22Rv1 (cell line): ENCODE results near the gene NOPCHAP1.

Experiments
- H3K27ac ChIP-seq: fragments of 450-650 bp; 2 replicates; pipeline ENCODE4 v1.5.1; 2017
- ZFX ChIP-seq: fragments of 450-650 bp; IDR thresholded peaks from 2 replicates; pipeline ENCODE4 v1.6.1; 2017; ENCODE audit warnings: antibody characterized with exemption, borderline replicate concordance
- TF ChIP-seq, protein P1 (sequence below): fragments of 450-650 bp; IDR thresholded peaks from 2 replicates; pipeline ENCODE4 v1.5.1; 2017; ENCODE audit warnings: mild to moderate bottlenecking

NOPCHAP1 gene

DNA sequence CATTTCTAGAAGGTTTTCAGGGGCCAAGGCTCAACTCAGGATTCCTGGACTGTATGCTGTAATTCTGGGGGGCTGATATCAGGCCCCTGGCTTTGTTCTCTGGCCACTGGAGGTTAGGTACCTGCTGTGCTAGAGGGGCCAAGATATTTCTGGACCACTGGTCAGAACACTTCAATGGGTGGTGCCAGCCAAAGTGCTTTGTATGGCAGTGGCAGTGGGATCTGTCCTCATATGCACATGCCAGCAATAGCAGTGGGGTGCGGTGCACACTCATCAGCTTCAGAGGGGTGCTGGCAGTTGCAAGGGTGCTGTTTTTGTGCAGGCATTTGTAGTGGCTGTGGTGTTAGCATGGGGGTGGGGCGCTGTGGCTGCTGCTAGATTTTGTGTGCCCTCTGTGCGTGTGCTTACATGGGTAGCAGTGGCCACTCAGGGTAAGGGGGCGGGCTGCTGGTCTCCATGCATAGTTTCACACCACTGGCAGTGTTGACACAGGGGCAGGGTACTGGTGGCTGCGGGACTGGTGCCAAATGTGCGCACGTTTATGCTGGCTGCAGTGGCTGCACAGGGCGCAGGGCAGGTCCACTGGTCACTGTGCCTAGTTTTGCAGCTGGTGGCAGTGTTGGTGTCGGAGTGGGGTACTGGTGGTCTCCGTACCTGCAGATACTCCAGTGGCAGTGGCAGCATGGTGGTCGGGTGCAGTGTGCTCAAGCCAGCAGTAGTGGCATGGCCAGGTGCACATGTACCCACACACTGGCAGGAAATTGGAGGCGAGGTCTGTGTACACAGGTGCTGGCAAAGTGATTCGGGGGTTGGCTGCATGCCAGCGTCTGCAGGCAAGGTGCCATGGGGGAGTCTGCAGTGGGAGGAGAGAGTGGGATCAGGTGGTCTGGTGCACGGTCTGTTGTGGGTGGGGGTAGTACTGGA, 12.6 kb downstream of the NOPCHAP1 start:
- TF ChIP-seq, protein P1, sequence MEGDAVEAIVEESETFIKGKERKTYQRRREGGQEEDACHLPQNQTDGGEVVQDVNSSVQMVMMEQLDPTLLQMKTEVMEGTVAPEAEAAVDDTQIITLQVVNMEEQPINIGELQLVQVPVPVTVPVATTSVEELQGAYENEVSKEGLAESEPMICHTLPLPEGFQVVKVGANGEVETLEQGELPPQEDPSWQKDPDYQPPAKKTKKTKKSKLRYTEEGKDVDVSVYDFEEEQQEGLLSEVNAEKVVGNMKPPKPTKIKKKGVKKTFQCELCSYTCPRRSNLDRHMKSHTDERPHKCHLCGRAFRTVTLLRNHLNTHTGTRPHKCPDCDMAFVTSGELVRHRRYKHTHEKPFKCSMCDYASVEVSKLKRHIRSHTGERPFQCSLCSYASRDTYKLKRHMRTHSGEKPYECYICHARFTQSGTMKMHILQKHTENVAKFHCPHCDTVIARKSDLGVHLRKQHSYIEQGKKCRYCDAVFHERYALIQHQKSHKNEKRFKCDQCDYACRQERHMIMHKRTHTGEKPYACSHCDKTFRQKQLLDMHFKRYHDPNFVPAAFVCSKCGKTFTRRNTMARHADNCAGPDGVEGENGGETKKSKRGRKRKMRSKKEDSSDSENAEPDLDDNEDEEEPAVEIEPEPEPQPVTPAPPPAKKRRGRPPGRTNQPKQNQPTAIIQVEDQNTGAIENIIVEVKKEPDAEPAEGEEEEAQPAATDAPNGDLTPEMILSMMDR = no peak
- no peak for TF ChIP-seq ZFX
- no peak overlapping the region for H3K27ac ChIP-seq

DNA sequence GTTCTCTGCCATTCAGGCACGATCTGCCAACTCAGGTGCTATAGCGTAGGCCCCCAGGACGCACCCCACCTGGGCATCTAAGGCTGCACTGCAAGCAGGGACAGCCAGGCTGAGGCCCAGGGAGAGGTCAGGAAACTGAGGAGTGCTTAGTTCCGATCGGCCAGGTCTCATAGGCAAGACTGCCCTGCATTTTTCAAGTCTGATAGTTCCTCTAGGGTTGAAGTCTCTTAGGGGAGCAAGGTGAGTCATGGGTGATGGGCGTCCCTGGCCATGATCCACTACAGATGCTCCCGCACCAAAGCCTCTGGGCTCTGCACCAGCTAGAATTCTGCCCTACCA, 13.2 kb downstream of the NOPCHAP1 start:
- H3K27ac ChIP-seq = no peak overlapping the region

DNA sequence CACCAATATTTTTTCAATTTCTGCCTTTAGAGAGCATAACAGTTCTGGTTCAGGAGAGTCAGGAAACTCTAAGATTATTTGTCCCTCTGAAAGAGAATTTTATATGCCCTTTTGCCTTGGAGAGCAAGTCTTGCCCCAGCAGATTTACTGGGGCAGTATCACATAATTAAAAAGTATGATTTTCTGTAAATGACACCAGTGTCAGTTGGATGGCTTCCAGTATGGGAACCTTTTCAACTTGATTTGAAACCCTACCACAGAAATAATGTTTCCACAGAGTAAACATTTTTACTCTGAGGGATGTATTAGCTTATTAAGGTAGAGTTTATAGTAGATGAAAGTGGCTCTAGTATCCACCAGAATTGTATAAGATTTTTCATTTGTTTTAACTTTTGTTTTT, 15.4 kb downstream of the NOPCHAP1 start:
- TF ChIP-seq ZFX = no peak
- TF ChIP-seq, protein P1 = no peak
- H3K27ac ChIP-seq = no peak overlapping the region

More for the DNA sequence above, 13.2 kb downstream of the NOPCHAP1 start:
- TF ChIP-seq, protein P1 = no peak
- TF ChIP-seq ZFX = no peak

DNA sequence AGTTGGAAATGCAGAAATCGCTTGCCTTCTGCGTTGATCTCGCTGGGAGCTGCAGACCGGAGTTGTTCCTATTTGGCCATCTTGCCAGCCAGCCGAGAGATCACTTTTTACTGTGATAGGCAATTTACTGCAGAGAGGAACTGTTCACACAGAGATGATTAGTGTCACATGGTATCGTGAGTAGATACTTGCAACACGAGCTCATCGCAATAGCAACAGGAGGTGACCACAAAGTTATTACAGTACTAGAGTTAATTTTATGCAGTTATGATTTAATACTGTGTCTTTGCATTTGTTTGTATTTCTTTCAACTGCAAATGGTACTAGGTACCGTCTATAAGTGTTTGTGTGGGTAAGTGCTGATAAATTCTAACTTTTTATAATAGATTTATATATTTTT, 27.8 kb downstream of the NOPCHAP1 start:
- TF ChIP-seq ZFX = no peak
- TF ChIP-seq, protein P1 = no peak
- no peak overlapping the region for H3K27ac ChIP-seq

DNA sequence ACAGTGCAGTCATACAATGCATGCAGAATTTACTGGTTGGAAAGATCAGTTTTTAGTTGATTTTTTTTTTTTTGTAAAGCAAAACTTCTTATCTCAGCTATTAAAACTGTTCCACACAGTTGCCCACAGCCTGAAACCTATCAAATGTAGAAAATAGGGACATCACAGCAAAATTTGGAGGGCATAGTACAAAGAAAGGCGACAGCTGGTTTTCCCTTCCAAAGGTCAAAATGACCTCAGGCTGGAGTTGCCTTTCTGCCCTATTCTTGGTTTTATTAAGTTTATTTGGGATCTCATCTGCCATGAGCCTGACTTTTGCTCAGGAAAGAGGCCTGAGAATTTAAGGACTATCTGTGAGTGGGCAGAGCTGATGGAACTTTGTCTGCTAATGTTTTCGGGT, 28.5 kb downstream of the NOPCHAP1 start:
- no peak overlapping the region for H3K27ac ChIP-seq
- no peak for TF ChIP-seq ZFX
- TF ChIP-seq, protein P1 = no peak

- H3K27ac ChIP-seq = no peak overlapping the region
- TF ChIP-seq, protein P1 = no peak
- TF ChIP-seq ZFX = no peak
Measured at GRCh38 chr12:105015543-105015942, 29.4 kb downstream of the NOPCHAP1 start.

- TF ChIP-seq, protein P1 = no peak
- TF ChIP-seq ZFX = no peak
- H3K27ac ChIP-seq = no peak overlapping the region
Measured at GRCh38 chr12:105018012-105018411, 31.9 kb downstream of the NOPCHAP1 start.
